Brain microvascular endothelial cell (primary cell): ENCODE results near the gene NAXE.

Source experiments
- DNase-seq: peaks from one replicate; pipeline ENCODE4 v3.0.0-alpha.2; 2020
- H3K27ac ChIP-seq: fragments of 250-450 bp; sonication (Bioruptor Pico); 2 replicates; pipeline ENCODE4 v1.5.1; 2020; ENCODE audit warnings: mild to moderate bottlenecking, moderate library complexity
- H3K27me3 ChIP-seq: fragments of 250-450 bp; sonication (Bioruptor Pico); replicated peaks from 2 replicates; pipeline ENCODE4 v1.5.1; 2020; ENCODE audit warnings: mild to moderate bottlenecking
- H3K36me3 ChIP-seq: fragments of 250-450 bp; sonication (Bioruptor Pico); replicated peaks from 2 replicates; pipeline ENCODE4 v1.5.1; 2020; ENCODE audit warnings: mild to moderate bottlenecking
- H3K4me3 ChIP-seq: 2 replicates; pipeline ENCODE4 v1.5.1; 2011; ENCODE audit warnings: low read depth, mild to moderate bottlenecking, control low read depth, low read length, moderate library complexity
- CTCF ChIP-seq: IDR thresholded peaks from 2 replicates; pipeline ENCODE4 v1.5.1; 2011; ENCODE audit warnings: low read depth, mild to moderate bottlenecking, moderate library complexity, low read length, control low read depth, inconsistent platforms; ENCODE audit errors: missing control alignments
- in situ Hi-C: cut with HindIII; loops from 2 replicates; pipeline ENCODE4 v1.10.0; 2017; ENCODE audit warnings: low sequenced_read_pairs, low pct_ligation_motif_present

The NAXE gene

GRCh38 chr1:156591432-156592157 lies at the start of gene NAXE:
Gene NAXE, plus strand, starts transcription at chr1:156591776. Its CDS starts 29 bp downstream, at chr1:156591805.
- no peak for DNase-seq
- Histone ChIP-seq H3K27ac (peak within 1 kb of the TSS; percentile 19), H3K36me3 (peaks cover 22% of the 10 kb centered on the region), H3K4me3 (peak within 1 kb of the TSS; percentile 88), H3K27me3 (no peaks in the 10 kb centered on the region)
- no peak for TF ChIP-seq CTCF
- in situ Hi-C loops, result no loop called here

GRCh38 chr1:156543066-156543465 lies 48.5 kb upstream of the NAXE start:
- Histone ChIP-seq H3K27ac (no peak overlapping the region), H3K27me3 (no peaks in the 10 kb centered on the region), H3K4me3 (no peak overlapping the region), H3K36me3 (peaks cover 2% of the 10 kb centered on the region)
- in situ Hi-C loops, result no loop called here
- DNase-seq, result no peak
- TF ChIP-seq CTCF, result no peak

GRCh38 chr1:156544592-156545102 lies 46.9 kb upstream of the NAXE start:
- no peak overlapping the region for H3K27ac ChIP-seq
- TF ChIP-seq CTCF, result no peak
- H3K27me3 ChIP-seq, result no peaks in the 10 kb centered on the region
- DNase-seq, result no peak
- in situ Hi-C loops, result no loop called here
- H3K4me3 ChIP-seq, result no peak overlapping the region
- H3K36me3 ChIP-seq, result peaks cover 2% of the 10 kb centered on the region

GRCh38 chr1:156546267-156546666 lies 45.3 kb upstream of the NAXE start:
- Histone ChIP-seq H3K4me3 (no peak overlapping the region), H3K27me3 (no peaks in the 10 kb centered on the region), H3K27ac (no peak overlapping the region), H3K36me3 (peaks cover 2% of the 10 kb centered on the region)
- in situ Hi-C loops, result no loop called here
- no peak for TF ChIP-seq CTCF
- DNase-seq, result no peak

- no peak overlapping the region for H3K27ac ChIP-seq
- no peak for DNase-seq
- no peak for TF ChIP-seq CTCF
- H3K27me3 ChIP-seq, result no peaks in the 10 kb centered on the region
- peaks cover 2% of the 10 kb centered on the region for H3K36me3 ChIP-seq
- H3K4me3 ChIP-seq, result no peak overlapping the region
- in situ Hi-C loops, result no loop called here
Observed at GRCh38 chr1:156547434-156547833, 44.1 kb upstream of the NAXE start.

GRCh38 chr1:156547982-156548381 lies 43.6 kb upstream of the NAXE start:
- H3K27ac ChIP-seq, result no peak overlapping the region
- TF ChIP-seq CTCF, result no peak

More at GRCh38 chr1:156547982-156548381, 43.6 kb upstream of the NAXE start:
- in situ Hi-C loops, result no loop called here
- H3K4me3 ChIP-seq, result no peak overlapping the region
- H3K36me3 ChIP-seq, result peaks cover 2% of the 10 kb centered on the region
- no peak for DNase-seq
- no peaks in the 10 kb centered on the region for H3K27me3 ChIP-seq
